Measurements from ENCODE around the gene IMPDH2. TPM values are rescaled to one million over a fixed set of nuclear protein-coding genes. Genes with fewer than 3 reads are reported as not detected.

The IMPDH2 gene
- total and polyA plus RNA-seq, 2 of the 4 experiments (the other 2 are of a cell fraction): 190 to 296 TPM

DNA sequence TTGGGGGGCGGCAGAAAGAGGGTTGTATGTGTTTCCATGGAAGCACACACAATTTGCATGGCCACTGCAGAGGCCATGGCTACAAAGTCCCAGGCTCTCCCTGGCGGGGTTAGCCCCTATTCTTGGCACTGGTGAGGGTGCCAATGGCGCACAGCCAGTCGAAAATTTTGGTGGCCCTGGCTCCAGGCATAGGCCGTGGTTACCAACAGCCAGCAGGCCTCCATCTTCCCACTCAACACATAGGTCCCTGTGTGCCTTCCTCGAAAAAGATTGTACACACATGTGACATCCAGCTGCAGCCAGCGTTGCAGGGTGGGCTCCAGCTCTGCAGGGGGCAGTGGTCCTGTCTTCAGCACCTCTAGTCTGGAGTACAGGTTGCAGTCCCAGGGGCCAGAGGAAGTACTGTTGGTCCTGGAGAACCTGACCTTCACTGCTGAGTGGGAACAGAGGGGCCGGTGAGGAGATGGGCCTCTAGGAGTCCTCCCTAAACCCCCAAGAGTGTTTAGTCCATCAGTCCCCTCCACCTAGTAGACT, 32.0 kb downstream of the IMPDH2 start:
- H3K23ac ChIP-seq (ENCODE audit: low read depth, low read length): no peak overlapping the region
- H4K91ac ChIP-seq (ENCODE audit: insufficient read depth, low read depth, low read length): no peak overlapping the region
- H4K20me1 ChIP-seq (ENCODE audit: insufficient read depth, low read length): no peaks in the 10 kb centered on the region; the same call in 1 of the 2 replicates
- intact Hi-C loops (cut with micrococcal nuclease) (no loop called here), in situ Hi-C loops (cut with MboI; ENCODE audit: low sequenced_read_pairs) (no loop called here), dilution Hi-C loops (cut with HindIII; ENCODE audit: low sequenced_read_pairs, unreplicated experiment) (no loop called here)
- peaks cover 35 to 56% of the 10 kb centered on the region in 2 experiments for H3K79me1 ChIP-seq (ENCODE audit: low read depth in 1 of 2, low read length in 2 of 2)
- no peak overlapping the region for H3K4me2 ChIP-seq (ENCODE audit: low read depth, low read length)
- no peak overlapping the region for H4K5ac ChIP-seq (ENCODE audit: low read depth, low read length)
- no peak overlapping the region for H2BK20ac ChIP-seq (ENCODE audit: low read depth, low read length)
- ChIA-PET CTCF (no interaction called here), POLR2A (ENCODE audit: unreplicated experiment) (no interaction called here)
- H3K4ac ChIP-seq (ENCODE audit: low read depth, low read length): no peak overlapping the region
- H3K9me3 ChIP-seq (ENCODE audit: control insufficient read depth, insufficient read depth, low read length): no peaks in the 10 kb centered on the region
- H3K27ac ChIP-seq (ENCODE audit: insufficient read depth, low read length): no peak overlapping the region
- no peak overlapping the region for H2BK120ac ChIP-seq (ENCODE audit: low read depth, low read length)
- BruUV-seq (replicated peaks): no TSS peak
- H3K27me3 ChIP-seq (ENCODE audit: control insufficient read depth, insufficient read depth, low read length): no peaks in the 10 kb centered on the region
- 83% methylated on average over 1 of the region's 8 CpGs; no CpG with 5 or more reads in 1 of the 2 experiments for WGBS, 2 experiments (ENCODE audit: extremely low coverage in 2 of 2, insufficient read length in 1 of 2)
- H2BK15ac ChIP-seq (ENCODE audit: low read depth, low read length): no peak overlapping the region
- H2AK5ac ChIP-seq (ENCODE audit: low read depth, low read length): no peak overlapping the region
- H4K8ac ChIP-seq (ENCODE audit: low read depth in 2 of 2, low read length in 2 of 2): no peak overlapping the region
- no peak overlapping the region for H3K4me3 ChIP-seq (ENCODE audit: insufficient read depth, low read depth, low read length)
- peaks cover 6% of the 10 kb centered on the region; the same call in 1 of the 2 replicates for H3K36me3 ChIP-seq (ENCODE audit: control insufficient read depth, insufficient read depth, low read length)
- H3K18ac ChIP-seq (ENCODE audit: low read depth, low read length): no peak overlapping the region
- no peaks in the 10 kb centered on the region for H3K9me1 ChIP-seq (ENCODE audit: insufficient read depth, low read length)
- no peaks in the 10 kb centered on the region for H3K4me1 ChIP-seq (ENCODE audit: control insufficient read depth, insufficient read depth, low read length)
- no peak for ATAC-seq (ENCODE audit: low read depth)
- no peak overlapping the region for H3K14ac ChIP-seq (replicated peaks; ENCODE audit: low read depth, low read length)
- H3K56ac ChIP-seq (ENCODE audit: extremely low read depth, insufficient read depth, low read length): no peak overlapping the region
- no peak overlapping the region for H2AFZ ChIP-seq (replicated peaks; ENCODE audit: low read length, poor library complexity)
- no peak overlapping the region for H2AK9ac ChIP-seq (replicated peaks; ENCODE audit: low read depth, low read length, poor library complexity)
- H3K9ac ChIP-seq (ENCODE audit: low read depth, low read length): no peak overlapping the region
- TF ChIP-seq MXI1 (IDR thresholded peaks at IDR 0.05; ENCODE audit: borderline replicate concordance, low read depth, low read length) (no peak), MAZ (IDR thresholded peaks at IDR 0.05; ENCODE audit: borderline replicate concordance, low read depth, low read length) (no peak), CEBPB (IDR thresholded peaks at IDR 0.05; ENCODE audit: low read depth, low read length) (no peak), SMC3 (IDR thresholded peaks at IDR 0.05; ENCODE audit: low read depth, low read length) (no peak), RCOR1 (IDR thresholded peaks at IDR 0.05; ENCODE audit: insufficient replicate concordance, low read length) (no peak), NFE2L2 (IDR thresholded peaks at IDR 0.05; ENCODE audit: low read depth, low read length) (no peak)
- TF ChIP-seq, protein P1, sequence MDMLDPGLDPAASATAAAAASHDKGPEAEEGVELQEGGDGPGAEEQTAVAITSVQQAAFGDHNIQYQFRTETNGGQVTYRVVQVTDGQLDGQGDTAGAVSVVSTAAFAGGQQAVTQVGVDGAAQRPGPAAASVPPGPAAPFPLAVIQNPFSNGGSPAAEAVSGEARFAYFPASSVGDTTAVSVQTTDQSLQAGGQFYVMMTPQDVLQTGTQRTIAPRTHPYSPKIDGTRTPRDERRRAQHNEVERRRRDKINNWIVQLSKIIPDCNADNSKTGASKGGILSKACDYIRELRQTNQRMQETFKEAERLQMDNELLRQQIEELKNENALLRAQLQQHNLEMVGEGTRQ (IDR thresholded peaks at IDR 0.05; ENCODE audit: low read depth, low read length): no peak
- TF ChIP-seq, protein P2, sequence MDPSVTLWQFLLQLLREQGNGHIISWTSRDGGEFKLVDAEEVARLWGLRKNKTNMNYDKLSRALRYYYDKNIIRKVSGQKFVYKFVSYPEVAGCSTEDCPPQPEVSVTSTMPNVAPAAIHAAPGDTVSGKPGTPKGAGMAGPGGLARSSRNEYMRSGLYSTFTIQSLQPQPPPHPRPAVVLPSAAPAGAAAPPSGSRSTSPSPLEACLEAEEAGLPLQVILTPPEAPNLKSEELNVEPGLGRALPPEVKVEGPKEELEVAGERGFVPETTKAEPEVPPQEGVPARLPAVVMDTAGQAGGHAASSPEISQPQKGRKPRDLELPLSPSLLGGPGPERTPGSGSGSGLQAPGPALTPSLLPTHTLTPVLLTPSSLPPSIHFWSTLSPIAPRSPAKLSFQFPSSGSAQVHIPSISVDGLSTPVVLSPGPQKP (IDR thresholded peaks at IDR 0.05; ENCODE audit: borderline replicate concordance, low read depth, low read length): no peak
- no peak for DNase-seq
- H2BK5ac ChIP-seq (ENCODE audit: low read depth, low read length, poor library complexity, severe bottlenecking): no peak overlapping the region

Measured in IMR-90 (cell line).